GM18502 (cell line): ENCODE data around the gene SLC25A10.

Source experiments
- ATAC-seq: cut with Tn5 transposase; IDR thresholded peaks from one replicate; pipeline ENCODE4 v1.9.1; 2021; ENCODE audit warnings: mild to moderate bottlenecking; ENCODE audit not compliant: unreplicated experiment, poor library complexity

SLC25A10 gene

GRCh38 chr17:81703747-81704654, 8.1 kb upstream of the SLC25A10 start:
- no peak for ATAC-seq

GRCh38 chr17:81705518-81706231, 6.4 kb upstream of the SLC25A10 start:
- ATAC-seq = no peak

GRCh38 chr17:81706232-81706611, 5.9 kb upstream of the SLC25A10 start:
- no peak for ATAC-seq

- ATAC-seq = no peak
Measured at GRCh38 chr17:81706757-81707624, 5.1 kb upstream of the SLC25A10 start.

- no peak for ATAC-seq
Measured at GRCh38 chr17:81707725-81708646, 4.1 kb upstream of the SLC25A10 start.

GRCh38 chr17:81708739-81709185, 3.3 kb upstream of the SLC25A10 start:
- no peak for ATAC-seq

- ATAC-seq = no peak
Measured at GRCh38 chr17:81710514-81711308, 1.4 kb upstream of the SLC25A10 start.

- ATAC-seq = peak; percentile 12
Measured at GRCh38 chr17:81712468-81713003, 452 bp downstream of the SLC25A10 start.

GRCh38 chr17:81713004-81713555, 996 bp downstream of the SLC25A10 start:
- ATAC-seq = no peak

GRCh38 chr17:81713556-81714411, 1.7 kb downstream of the SLC25A10 start:
- ATAC-seq = no peak

GRCh38 chr17:81714412-81715106, 2.5 kb downstream of the SLC25A10 start:
- no peak for ATAC-seq

GRCh38 chr17:81715107-81715871, 3.2 kb downstream of the SLC25A10 start:
- no peak for ATAC-seq

- no peak for ATAC-seq
Measured at GRCh38 chr17:81715872-81716673, 4.0 kb downstream of the SLC25A10 start.

GRCh38 chr17:81716674-81716996, 4.6 kb downstream of the SLC25A10 start:
- ATAC-seq = no peak

GRCh38 chr17:81717049-81717765, 5.1 kb downstream of the SLC25A10 start:
- ATAC-seq = no peak
